SK-N-MC (cell line): ENCODE results near the gene FOSL1.

Experiments used
- DNase-seq: peaks from one replicate; pipeline ENCODE4 v3.0.0-alpha.2; 2011; ENCODE audit warnings: low read depth, low spot score
- H3K27ac ChIP-seq: fragments of 200-600 bp; sonication (generic); 2 replicates; pipeline ENCODE4 v1.5.1; 2016; ENCODE audit warnings: mixed run types
- H3K36me3 ChIP-seq: fragments of 200-600 bp; sonication (generic); 2 replicates; pipeline ENCODE4 v1.6.1; 2017; ENCODE audit warnings: antibody characterized with exemption, low read length, mixed read lengths; ENCODE audit not compliant: insufficient read depth
- H3K4me3 ChIP-seq: fragments of 200-600 bp; sonication (generic); 2 replicates; pipeline ENCODE4 v1.5.1; 2016
- H3K9ac ChIP-seq: fragments of 200-600 bp; sonication (generic); 2 replicates; pipeline ENCODE4 v1.8.0; 2017; ENCODE audit warnings: mixed run types, mixed read lengths; ENCODE audit not compliant: insufficient read length
- H3K9me3 ChIP-seq: fragments of 200-600 bp; sonication (generic); 2 replicates; pipeline ENCODE4 v1.6.1; 2017; ENCODE audit warnings: low read depth, mild to moderate bottlenecking, antibody characterized with exemption, low read length, moderate library complexity, mixed read lengths
- EZH2 ChIP-seq: fragments of 200-600 bp; sonication (generic); IDR thresholded peaks from one replicate; pipeline ENCODE4 v1.6.1; 2017; ENCODE audit warnings: antibody characterized with exemption
- FOXP2 ChIP-seq: optimal IDR thresholded peaks from 2 replicates; pipeline ENCODE3; 2011; ENCODE audit warnings: mild to moderate bottlenecking, moderate library complexity; ENCODE audit not compliant: insufficient read depth; ENCODE audit errors: extremely low read length, control extremely low read depth
- POLR2AphosphoS5 ChIP-seq: IDR thresholded peaks from 2 replicates; pipeline ENCODE4 v1.6.1; 2012; ENCODE audit warnings: mild to moderate bottlenecking, low read depth, low read length, borderline replicate concordance

FOSL1 gene

DNA sequence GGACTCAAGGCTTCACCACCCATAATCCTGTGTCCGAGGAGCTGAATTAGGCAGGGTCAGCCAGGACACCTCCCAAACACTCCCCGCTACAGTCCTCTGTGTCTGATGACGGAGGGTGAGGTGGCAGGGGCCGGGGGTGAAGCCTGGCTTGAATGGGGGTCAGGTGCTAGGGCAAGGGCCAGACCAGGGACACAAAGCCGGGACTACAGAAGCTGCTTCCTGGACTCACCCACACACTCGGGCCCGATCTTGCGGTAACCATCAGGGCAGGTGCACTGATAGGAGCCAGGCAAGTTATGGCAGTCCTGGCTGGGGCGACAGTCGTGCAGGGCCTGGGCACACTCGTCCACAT lies 29.9 kb downstream of the FOSL1 start:
- H3K9me3 ChIP-seq, result no peaks in the 10 kb centered on the region
- TF ChIP-seq POLR2AphosphoS5 (no peak), EZH2 (no peak), FOXP2 (no peak)
- no peak for DNase-seq
- H3K27ac ChIP-seq, result no peak overlapping the region
- H3K4me3 ChIP-seq, result no peak overlapping the region
- H3K36me3 ChIP-seq, result peaks cover 7% of the 10 kb centered on the region; the same call in 1 of the 2 replicates
- no peak overlapping the region for H3K9ac ChIP-seq

DNA sequence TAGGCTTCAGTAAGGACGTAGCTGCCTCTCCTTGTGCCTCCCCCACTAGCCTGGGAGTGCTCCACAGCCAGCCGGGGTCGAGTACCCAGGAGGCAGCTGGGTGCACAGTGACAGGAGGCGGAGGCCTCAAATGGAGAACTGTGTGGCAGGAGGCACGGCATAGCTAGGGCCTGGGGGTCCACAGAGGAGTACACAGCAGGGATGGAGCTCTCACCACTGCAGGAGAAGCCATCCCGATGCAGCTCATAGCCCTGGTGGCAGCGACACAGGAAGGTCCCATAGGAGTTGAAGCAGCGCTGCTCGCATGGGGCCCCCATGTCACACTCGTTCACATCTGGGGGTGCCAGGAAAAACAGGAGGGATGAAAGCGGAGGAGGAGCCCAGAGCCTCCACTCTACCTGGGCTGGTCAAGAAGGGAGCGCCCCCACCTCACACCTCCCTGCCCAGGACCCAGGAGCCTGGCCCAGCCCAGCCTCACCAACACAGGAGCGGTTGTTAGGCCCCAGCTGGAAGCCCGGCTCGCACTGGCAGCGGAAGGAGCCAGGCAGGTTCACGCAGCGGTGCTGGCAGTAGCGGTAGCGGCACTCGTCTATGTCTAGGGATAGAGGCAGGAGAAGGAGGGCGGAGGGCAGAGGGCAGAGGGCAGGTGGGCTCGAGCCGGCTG lies 30.4 kb downstream of the FOSL1 start:
- Histone ChIP-seq H3K4me3 (no peak overlapping the region), H3K27ac (no peak overlapping the region), H3K9ac (no peak overlapping the region), H3K9me3 (no peaks in the 10 kb centered on the region), H3K36me3 (peaks cover 13% of the 10 kb centered on the region; the same call in 1 of the 2 replicates)
- no peak for DNase-seq
- TF ChIP-seq EZH2, result no peak
- no peak for TF ChIP-seq POLR2AphosphoS5

DNA sequence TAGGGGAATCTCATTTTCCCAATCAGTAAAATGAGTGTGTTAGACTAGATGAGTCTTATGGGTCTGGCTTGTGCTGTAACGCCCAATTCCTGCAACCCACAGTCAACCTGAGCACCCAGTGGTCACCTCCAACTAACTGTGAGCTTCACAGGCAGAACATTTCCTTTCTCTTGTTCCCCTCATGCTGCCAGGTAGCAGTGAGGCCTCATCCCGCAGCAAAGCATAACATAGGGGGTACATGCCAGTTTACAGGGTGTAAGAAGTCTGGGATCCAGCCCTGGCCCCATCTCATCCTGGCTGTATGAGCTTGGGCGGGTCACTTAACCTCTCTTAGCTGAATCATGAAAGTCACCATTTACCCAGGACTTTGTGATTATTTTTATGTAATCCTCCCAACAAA lies 31.3 kb downstream of the FOSL1 start:
- H3K36me3 ChIP-seq, result peaks cover 21% of the 10 kb centered on the region; the same call in 1 of the 2 replicates
- TF ChIP-seq POLR2AphosphoS5 (peak; percentile 27; the same call in 1 of the 2 replicates), FOXP2 (no peak)
- no peak overlapping the region for H3K4me3 ChIP-seq
- no peaks in the 10 kb centered on the region for H3K9me3 ChIP-seq
- DNase-seq, result no peak
- H3K9ac ChIP-seq, result no peak overlapping the region
- H3K27ac ChIP-seq, result no peak overlapping the region

DNA sequence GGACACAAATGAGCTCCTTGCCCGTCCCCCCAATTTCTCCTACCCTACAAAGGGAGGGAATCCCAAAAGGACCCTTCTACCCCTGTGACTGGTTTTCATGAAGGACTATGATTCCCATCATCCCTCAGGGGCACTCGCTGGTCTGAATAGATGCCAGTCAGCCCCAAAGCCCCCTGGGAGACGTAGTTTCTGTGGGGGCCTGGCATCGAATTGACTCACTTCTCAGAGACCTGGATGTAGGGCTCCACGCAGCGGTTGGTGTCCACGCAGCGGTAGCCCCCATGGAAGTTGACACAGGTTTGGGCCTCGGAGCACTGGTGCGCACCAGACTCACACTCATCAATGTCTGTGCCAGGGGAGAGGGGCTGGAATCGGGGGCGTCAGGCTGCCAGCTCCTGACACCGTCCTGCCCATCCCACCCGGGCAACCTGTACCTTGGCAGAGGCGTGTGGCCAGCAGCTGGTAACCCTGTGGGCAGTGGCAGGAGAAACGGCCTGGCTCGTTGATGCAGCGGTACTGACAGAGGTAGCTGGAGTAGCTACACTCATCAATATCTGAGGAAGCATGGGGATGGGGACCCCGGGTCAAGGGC lies 32.0 kb downstream of the FOSL1 start:
- no peaks in the 10 kb centered on the region for H3K9me3 ChIP-seq
- no peak overlapping the region for H3K27ac ChIP-seq
- H3K9ac ChIP-seq, result no peak overlapping the region
- H3K4me3 ChIP-seq, result no peak overlapping the region
- no peak for TF ChIP-seq EZH2
- no peak for TF ChIP-seq FOXP2
- no peak; the same call in 1 of the 2 replicates for TF ChIP-seq POLR2AphosphoS5
- H3K36me3 ChIP-seq, result peaks cover 29% of the 10 kb centered on the region; the same call in 1 of the 2 replicates
- DNase-seq, result no peak

DNA sequence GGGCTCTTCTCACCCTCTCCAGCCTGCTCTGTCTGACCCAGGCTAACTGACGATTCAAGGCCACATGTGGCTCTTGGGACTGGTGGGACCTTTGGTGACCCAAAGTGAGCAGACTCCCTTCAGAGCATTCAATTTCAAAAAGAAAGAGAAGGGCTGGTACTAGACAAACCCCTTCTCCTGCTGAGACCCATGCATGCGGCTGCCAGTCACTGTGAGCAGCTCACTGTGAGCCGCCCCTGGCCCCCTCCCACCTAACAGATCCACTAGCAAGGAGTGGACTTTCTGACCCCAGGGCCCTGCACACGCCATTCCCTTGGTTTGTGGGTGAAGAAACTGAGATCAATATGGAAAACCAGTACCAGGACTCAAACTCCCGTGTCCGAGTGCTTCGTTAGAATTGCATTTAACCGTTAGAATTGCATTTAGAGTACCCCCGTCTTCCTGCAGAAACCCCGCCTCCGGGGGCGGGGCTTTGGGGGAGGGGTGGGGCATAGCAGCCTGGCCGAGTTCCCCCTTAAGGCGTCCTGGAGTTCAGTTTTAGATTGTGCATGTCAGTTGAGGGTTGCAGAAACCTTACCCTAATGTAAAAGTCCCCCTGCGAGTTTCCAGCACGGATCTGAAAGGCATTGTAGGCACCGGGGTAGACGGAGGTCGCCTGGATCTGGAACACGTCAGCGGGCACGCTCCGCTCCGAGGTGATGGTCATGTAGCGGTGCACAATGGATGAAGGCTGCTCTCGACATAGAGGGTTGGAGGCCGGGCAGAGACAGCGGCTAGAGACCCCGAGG lies 32.7 kb downstream of the FOSL1 start:
- Histone ChIP-seq H3K36me3 (peaks cover 36% of the 10 kb centered on the region; the same call in 1 of the 2 replicates), H3K4me3 (no peak overlapping the region; the same call in 1 of the 2 replicates), H3K9me3 (no peaks in the 10 kb centered on the region), H3K27ac (peak overlapping the region; percentile 33; the same call in 1 of the 2 replicates), H3K9ac (no peak overlapping the region)
- no peak for TF ChIP-seq EZH2
- no peak for TF ChIP-seq FOXP2
- TF ChIP-seq POLR2AphosphoS5, result no peak
- DNase-seq, result no peak

DNA sequence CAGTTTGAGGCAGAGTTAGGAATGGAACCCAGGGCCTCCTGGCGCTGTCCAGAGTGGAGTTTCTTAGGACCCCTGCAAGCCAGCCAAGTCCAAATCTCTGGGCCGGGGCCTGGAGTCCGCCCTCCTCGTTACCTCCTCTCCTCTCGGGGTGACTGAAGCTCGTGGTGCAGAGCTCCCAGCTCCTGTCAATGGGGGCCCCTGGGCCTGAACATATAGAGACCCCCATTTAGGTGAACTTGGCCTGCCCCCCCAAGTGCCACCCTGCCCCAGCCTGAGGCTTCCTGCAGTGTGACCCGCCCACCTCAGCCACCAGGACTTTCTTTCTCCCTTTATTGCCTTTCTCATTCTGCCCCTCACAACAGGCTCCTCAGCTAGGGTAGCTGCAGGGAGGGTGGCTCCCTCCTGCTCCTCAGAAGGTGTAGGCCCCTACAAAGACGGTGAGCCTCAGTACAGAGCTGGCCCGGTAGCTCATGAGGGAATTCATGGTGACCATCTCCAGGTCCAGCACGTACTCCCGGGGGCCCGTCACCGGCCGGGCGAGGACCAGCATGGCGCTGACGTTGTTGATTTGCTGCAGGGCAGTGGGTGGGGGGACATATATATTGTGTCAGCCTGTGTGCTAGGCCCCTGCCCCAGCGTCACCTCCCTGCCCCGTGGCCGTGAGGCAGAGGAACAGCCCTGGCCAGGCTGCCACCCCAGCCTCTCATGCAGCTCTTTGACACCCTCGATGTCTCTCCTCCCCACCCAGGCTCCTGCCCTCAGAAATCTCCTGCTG lies 33.5 kb downstream of the FOSL1 start:
- TF ChIP-seq FOXP2, result no peak
- H3K36me3 ChIP-seq, result peaks cover 43% of the 10 kb centered on the region; the same call in 1 of the 2 replicates
- no peaks in the 10 kb centered on the region for H3K9me3 ChIP-seq
- no peak for DNase-seq
- no peak overlapping the region for H3K9ac ChIP-seq
- H3K27ac ChIP-seq, result no peak overlapping the region
- no peak overlapping the region for H3K4me3 ChIP-seq

DNA sequence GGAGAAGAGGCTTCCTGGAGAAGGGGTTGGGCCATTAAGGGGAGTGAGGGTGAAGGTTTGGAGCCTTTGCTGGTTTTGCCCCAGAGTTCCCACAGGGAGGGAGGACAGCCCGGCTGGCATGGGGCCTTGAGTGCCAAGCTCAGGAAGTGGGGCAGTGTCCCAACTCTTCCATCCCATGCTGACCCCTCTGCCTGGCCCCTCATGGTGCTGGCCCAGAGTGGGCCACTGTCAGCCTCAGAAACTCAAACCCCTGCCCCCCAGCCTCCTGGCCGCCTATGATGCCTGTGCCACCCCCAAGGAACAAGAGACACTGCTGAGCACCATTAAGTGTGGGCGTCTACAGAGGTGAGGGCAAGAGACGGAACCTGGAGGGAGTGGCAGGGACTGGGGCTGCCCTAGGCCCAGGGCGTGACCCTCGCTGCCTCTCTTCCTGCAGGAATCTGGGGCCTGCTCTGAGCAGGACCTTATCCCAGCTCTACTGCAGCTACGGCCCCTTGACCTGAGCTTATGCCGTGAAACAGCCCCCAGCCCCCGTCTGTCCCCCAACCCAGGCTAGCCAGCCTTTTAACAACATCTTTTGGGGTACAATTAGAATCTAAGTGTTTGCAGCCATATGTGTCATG lies 34.5 kb downstream of the FOSL1 start:
- Histone ChIP-seq H3K4me3 (no peak overlapping the region), H3K27ac (no peak overlapping the region), H3K9me3 (no peaks in the 10 kb centered on the region), H3K36me3 (peaks cover 43% of the 10 kb centered on the region; the same call in 1 of the 2 replicates), H3K9ac (no peak overlapping the region)
- no peak for DNase-seq
- no peak for TF ChIP-seq EZH2
- peak; percentile 12; the same call in 1 of the 2 replicates for TF ChIP-seq POLR2AphosphoS5
